ENCODE measurements around the gene S1PR4. TPM values are rescaled to one million over a fixed set of nuclear protein-coding genes. Genes with fewer than 3 reads are reported as not detected.

Gene S1PR4
- total RNA-seq, 1 experiment from 2014 or later = 0.26 TPM

- ATAC-seq (peak; percentile 86), DNase-seq (peak; percentile 89)
- peak within 1 kb of the TSS; percentile 75 for H3K27ac ChIP-seq (ENCODE audit: low read length)
- H3K4me2 ChIP-seq (ENCODE audit: low read length) = peak within 1 kb of the TSS; percentile 98
- peak within 1 kb of the TSS; percentile 97 for H3K9ac ChIP-seq (ENCODE audit: low read length)
- H4K20me1 ChIP-seq (ENCODE audit: low read length) = peaks cover 16% of the 10 kb centered on the region
- POLR2A ChIA-PET (ENCODE audit: unreplicated experiment) = no interaction called here
- CTCF ChIA-PET = no interaction called here
- intact Hi-C loops (cut with micrococcal nuclease) = no loop called here
- no peaks in the 10 kb centered on the region for H3K9me2 ChIP-seq (replicated peaks; ENCODE audit: low read length)
- H3K27me3 ChIP-seq (ENCODE audit: low read length) = no peaks in the 10 kb centered on the region
- no peaks in the 10 kb centered on the region for H3K9me3 ChIP-seq (ENCODE audit: low read length)
- peak within 1 kb of the TSS; percentile 96 for H3K4me3 ChIP-seq (ENCODE audit: low read length)
- H3K79me2 ChIP-seq (ENCODE audit: low read length) = peaks cover 48% of the 10 kb centered on the region
- H3K4me1 ChIP-seq (ENCODE audit: insufficient read depth, low read length) = peaks cover 10% of the 10 kb centered on the region
- H3F3A ChIP-seq (ENCODE audit: low read length, unreplicated experiment) = no peaks in the 10 kb centered on the region
- H3K36me3 ChIP-seq (ENCODE audit: low read depth, low read length) = no peaks in the 10 kb centered on the region
- H2AFZ ChIP-seq (ENCODE audit: low read length) = peak within 1 kb of the TSS; percentile 99
- BruUV-seq (replicated peaks) = no TSS peak
- TF ChIP-seq CTCF (conservative IDR thresholded peaks at IDR 0.05; ENCODE audit: low read depth, low read length) (no peak), EZH2phosphoT487 (IDR thresholded peaks at IDR 0.05; ENCODE audit: borderline replicate concordance, low read length) (no peak), EZH2 (IDR thresholded peaks at IDR 0.05; ENCODE audit: low read length, unreplicated experiment) (no peak)
Measured at GRCh38 chr19:3185461-3186159, 7.0 kb downstream of the S1PR4 start, which contains the start of gene NCLN. NCLN (plus strand) TSS chr19:3185930; CDS start chr19:3186031, 101 bp downstream.

GRCh38 chr19:3186160-3186688 is 7.7 kb downstream of the S1PR4 start:
- peak overlapping the region; percentile 88 for H3K4me2 ChIP-seq (ENCODE audit: low read length)
- peak overlapping the region; percentile 96 for H3K4me3 ChIP-seq (ENCODE audit: low read length)
- H3K9me3 ChIP-seq (ENCODE audit: low read length) = no peaks in the 10 kb centered on the region
- TF ChIP-seq EZH2 (IDR thresholded peaks at IDR 0.05; ENCODE audit: low read length, unreplicated experiment) = no peak
- no peak for TF ChIP-seq CTCF (conservative IDR thresholded peaks at IDR 0.05; ENCODE audit: low read depth, low read length)
- no peak for TF ChIP-seq EZH2phosphoT487 (IDR thresholded peaks at IDR 0.05; ENCODE audit: borderline replicate concordance, low read length)
- intact Hi-C loops (cut with micrococcal nuclease) = no loop called here
- H3K9ac ChIP-seq (ENCODE audit: low read length) = peak overlapping the region; percentile 97
- peak overlapping the region; percentile 59; the same call in 1 of the 2 replicates for H2AFZ ChIP-seq (ENCODE audit: low read length)
- no peaks in the 10 kb centered on the region for H3K27me3 ChIP-seq (ENCODE audit: low read length)
- no peaks in the 10 kb centered on the region for H3K36me3 ChIP-seq (ENCODE audit: low read depth, low read length)
- no peaks in the 10 kb centered on the region for H3F3A ChIP-seq (ENCODE audit: low read length, unreplicated experiment)
- H3K4me1 ChIP-seq (ENCODE audit: insufficient read depth, low read length) = peaks cover 10% of the 10 kb centered on the region
- ChIA-PET CTCF (no interaction called here), POLR2A (ENCODE audit: unreplicated experiment) (no interaction called here)
- peak overlapping the region; percentile 36 for H3K27ac ChIP-seq (ENCODE audit: low read length)
- ATAC-seq (peak; percentile 45), DNase-seq (no peak)
- peaks cover 54% of the 10 kb centered on the region for H3K79me2 ChIP-seq (ENCODE audit: low read length)
- H4K20me1 ChIP-seq (ENCODE audit: low read length) = peaks cover 16% of the 10 kb centered on the region
- no peaks in the 10 kb centered on the region for H3K9me2 ChIP-seq (replicated peaks; ENCODE audit: low read length)
- no TSS peak for BruUV-seq (replicated peaks)
